ENCODE data around the gene GGCX.
"Not testable (repeated sequence)": the region's sequence is repeated elsewhere in the genome, so short reads cannot be mapped to it uniquely, and the experiment has no call there.

Gene GGCX

GRCh38 chr2:85560812-85561279 is 447 bp downstream of the GGCX start:
- no peak for DNase-seq

GRCh38 chr2:85560403-85560726 is 928 bp downstream of the GGCX start:
- not testable (repeated sequence) for DNase-seq

GRCh38 chr2:85558160-85558559 is 3.1 kb downstream of the GGCX start:
- no peak for DNase-seq

- DNase-seq, result no peak
Measured at GRCh38 chr2:85557130-85557529, 4.2 kb downstream of the GGCX start.

- DNase-seq, result no peak
Measured at GRCh38 chr2:85554980-85555612, 6.2 kb downstream of the GGCX start.

GRCh38 chr2:85553184-85553583 is 8.1 kb downstream of the GGCX start:
- no peak for DNase-seq

DNA sequence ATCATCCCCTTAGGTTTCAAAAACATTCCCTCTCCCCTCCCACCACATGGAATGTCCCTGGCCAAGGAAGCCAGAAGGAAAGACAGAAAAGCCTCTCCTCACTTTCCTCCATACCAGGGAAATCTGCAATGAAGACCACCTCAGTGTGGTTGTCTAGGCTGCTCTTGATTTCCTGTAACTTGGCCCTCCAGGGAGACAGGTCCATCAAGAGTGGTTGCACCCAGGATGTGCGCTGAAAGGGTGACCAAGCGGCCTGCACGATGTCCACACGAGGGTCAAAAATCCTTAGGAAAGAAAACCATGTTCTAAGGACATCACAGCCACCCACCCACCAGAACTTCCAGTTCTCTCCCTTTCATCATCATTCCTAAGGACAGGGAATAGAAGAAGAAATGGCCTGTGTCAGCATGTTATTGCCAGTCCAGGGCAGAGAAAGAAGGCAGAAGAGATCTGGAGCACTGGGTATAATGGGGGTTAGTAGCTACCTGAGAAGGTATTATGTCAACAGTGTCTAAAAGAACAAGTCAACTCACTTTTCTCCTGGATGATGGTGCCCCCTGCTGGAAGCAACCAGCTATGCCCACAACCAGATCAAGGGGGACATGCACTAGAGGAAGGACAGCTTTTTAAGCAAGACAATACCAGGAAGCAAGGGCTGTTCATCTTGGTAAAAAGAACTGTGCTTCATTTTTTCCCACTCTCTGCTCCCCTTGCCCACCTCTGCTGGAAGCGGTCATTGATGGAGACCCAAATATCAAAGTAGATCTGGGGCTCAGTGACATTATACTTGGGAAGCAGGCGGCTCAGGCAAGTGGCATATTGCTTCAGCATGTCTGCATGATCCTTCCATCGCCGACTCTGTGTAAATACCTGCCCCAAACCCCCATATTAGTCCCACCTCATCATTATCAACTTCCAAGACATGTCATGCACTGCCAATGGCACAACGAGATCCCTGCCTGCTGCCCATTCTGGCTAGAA is 9.3 kb downstream of the GGCX start:
- peak; percentile 90 for DNase-seq

- DNase-seq, result no peak
Measured at GRCh38 chr2:85550486-85550885, 10.8 kb downstream of the GGCX start.

- no peak for DNase-seq
Measured at GRCh38 chr2:85549826-85550225, 11.5 kb downstream of the GGCX start.

DNA sequence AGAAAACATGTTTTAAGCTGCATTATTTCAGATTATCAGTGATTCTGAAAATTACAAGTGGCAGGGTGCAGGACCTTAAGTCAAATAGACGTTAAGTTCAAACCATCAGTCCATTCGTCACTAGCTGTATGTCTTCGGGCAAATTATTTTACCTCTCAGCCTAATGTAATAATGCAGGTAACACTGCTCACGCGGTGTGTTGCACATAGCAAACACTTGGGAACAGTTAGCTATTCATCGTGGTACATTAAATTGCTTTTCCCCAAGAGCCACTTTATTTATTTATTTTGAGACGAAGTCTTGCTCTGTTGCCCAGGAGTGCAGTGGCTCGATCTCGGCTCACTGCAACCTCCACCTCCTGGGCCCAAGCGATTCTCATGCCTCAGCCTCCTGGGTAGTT is 12.2 kb downstream of the GGCX start:
- DNase-seq, result no peak

GRCh38 chr2:85548608-85548900 is 12.7 kb downstream of the GGCX start:
- no peak for DNase-seq

DNA sequence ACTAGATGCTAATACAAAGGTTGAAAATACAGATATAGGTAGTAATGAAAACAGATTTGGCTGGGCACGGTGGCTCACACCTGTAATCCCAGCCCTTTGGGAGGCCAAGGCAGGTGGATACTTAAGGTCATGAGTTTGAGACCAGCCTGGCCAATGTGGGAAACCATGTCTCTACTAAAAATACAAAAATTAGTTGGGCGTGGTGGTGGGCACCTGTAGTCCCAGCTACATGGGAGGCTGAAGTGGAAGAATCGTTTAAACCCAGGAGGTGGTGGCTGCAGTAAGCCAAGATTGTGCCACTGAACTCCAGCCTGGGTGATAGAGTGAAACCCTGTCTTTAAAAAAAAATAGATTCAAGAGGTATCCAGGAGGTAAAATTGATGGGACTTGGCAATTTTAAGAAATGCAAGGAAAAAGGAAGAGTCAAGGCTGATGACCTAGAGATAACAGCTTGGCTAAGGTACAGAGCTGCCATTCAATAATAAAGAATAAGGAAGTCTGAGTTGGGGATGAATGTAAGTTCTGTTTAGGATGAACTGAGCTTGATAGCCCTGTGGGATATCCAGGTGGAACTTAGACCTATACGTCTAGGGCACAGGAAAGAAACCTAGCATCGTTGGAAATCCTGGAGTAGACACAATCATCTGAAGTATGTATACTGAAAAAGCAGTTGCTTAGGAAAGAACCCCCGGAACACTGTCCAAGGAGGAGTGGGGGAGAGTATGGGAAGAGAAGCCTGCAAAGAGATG is 13.3 kb downstream of the GGCX start:
- no peak for DNase-seq

DNA sequence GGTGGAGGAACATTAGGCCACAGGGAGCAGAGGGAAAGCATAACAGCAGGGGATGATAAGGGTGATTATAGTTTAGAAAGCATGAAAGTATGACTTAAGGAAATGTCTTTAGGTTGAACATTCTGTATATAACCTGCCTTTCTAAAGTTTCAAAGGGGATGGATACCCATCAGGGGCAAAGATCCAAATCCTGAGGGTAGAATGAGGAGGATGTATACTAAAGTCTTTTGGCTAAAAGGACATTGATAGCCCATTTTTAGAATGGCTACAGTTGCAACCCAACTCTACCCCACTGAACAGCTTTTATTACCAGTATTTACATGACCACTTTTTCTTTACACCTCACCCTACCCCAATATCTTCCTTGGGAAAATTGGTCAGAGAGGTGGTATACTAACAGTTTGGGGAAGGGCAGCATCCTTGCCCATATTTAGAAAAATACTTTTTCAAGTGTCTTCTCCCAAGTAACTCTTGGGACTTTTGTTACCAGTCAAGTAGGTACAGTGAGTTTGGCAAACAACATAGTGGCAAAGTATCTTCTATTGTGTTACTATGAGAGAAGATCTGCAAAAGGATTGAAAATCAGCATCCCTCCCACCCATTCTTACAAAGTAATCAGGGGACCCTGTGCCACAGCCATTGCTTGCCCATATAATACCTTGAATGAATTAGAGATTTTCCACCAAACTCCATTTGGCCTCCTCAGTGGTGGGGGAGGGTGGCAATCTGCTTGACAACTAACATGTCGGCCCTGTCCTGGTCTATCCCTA is 14.0 kb downstream of the GGCX start:
- DNase-seq, result no peak

- no peak for DNase-seq
Measured at GRCh38 chr2:85545780-85546240, 15.5 kb downstream of the GGCX start.

- not testable (repeated sequence) for DNase-seq
Measured at GRCh38 chr2:85544915-85545779, 16.1 kb downstream of the GGCX start.

DNA sequence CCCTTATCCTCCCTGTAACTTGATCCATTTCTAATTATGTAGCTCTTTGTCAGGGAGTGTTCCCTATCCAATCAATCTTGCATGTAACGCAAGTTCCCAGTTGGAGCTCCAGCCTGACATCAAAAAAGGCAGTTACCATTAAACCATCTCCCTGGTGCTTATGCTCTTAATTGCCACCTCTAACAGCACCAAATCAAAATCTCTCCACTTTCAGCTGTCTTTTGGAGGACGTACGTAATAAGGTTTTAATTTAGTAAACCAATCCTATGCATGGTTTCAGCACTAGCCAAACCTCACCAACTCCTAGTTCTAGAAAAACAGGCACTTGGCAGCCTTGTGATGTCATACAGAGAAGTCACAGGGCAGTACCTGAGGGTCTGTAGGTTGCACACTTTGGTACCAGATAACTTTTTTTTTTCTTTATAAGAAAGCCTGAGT is 17.0 kb downstream of the GGCX start:
- DNase-seq, result not testable (repeated sequence)

DNA sequence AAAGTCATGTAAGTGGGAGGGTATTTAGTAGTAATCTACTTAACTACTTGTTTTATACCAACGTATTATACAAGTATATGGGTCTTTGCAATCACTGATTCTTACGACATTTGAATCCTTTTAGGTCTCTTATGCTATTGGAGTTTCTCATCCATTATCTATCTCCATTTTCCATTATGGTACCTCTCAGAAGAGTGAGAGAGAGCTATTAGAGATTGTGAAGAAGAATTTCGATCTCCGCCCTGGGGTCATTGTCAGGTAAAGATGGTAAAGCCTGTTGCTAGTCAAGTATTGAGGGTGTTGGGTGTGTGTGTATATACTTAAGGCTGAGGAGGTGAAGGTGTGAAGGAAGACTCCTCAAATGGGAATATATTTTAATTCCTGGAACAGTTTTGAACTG is 18.5 kb downstream of the GGCX start:
- DNase-seq, result no peak

DNA sequence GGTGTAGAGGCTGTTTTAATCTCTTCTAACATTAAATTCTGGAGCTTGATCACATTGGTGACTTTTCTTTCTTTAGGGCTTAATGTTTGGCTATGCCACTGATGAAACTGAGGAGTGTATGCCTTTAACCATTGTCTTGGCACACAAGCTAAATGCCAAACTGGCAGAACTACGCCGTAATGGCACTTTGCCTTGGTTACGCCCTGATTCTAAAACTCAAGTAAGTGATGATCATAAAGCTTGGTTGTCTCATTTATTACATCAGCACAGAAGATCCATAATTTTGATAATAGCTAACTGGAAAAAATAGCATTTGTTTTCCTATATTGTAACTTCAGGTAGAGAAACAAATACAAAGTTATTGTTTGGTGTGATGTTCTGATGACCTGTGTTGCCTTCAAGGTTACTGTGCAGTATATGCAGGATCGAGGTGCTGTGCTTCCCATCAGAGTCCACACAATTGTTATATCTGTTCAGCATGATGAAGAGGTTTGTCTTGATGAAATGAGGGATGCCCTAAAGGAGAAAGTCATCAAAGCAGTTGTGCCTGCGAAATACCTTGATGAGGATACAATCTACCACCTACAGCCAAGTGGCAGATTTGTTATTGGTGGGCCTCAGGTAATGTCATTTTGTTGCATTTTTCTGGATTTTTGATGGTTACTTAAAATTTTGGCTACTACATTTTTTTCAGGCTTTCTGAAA is 19.4 kb downstream of the GGCX start:
- no peak for DNase-seq

GRCh38 chr2:85541262-85541661 is 20.0 kb downstream of the GGCX start:
- DNase-seq, result no peak

DNA sequence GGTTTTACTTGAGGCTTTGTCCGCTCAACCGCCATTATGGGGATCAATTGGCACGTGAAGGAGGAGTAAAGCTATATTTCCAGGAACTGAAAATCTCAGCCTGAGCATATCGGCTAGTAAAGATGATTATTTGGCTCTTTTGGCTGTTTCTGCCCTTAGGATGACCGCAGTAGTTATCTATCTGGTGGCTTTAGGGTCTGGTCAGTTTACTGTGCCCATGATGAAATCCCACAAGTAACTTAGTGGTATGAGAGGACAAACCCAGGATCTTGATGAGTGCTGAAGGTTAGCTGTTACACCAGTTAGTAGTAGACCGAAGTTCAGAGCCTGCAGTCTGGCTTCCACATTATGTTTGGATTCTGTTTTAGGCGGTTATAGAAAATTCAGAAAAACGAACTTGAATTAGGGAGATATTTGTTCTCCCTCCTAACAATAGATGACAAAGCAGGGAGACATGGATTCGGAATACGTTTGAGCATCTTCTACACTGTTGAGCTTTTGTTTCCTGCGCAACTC is 21.1 kb downstream of the GGCX start:
- no peak for DNase-seq

Measured in CD4-positive, alpha-beta T cell treated with Interleukin-4 for 4 hours (primary cell).